H1 (cell line): ENCODE data around the gene DIS3L. TPM values are rescaled to one million over a fixed set of nuclear protein-coding genes. Genes with fewer than 3 reads are reported as not detected.

ENCODE experiments used
- CTCF ChIA-PET: fragments of 300-600 bp; sonication (Branson Sonifier 250); formaldehyde crosslinking; loops from one replicate; lab custom pipeline; 2021; ENCODE audit not compliant: partially characterized antibody; lab: Charles Lee
- POLR2A ChIA-PET: fragments of 300-600 bp; sonication (Branson Sonifier 250); formaldehyde crosslinking; loops from one replicate; lab custom pipeline; 2021; ENCODE audit warnings: inconsistent platforms; ENCODE audit not compliant: partially characterized antibody; lab: Charles Lee
- DNase-seq, 2 experiments: peaks; one replicate each; pipeline versions ENCODE4 v3.0.0 to v3.0.0-alpha.2; 2010 to 2022; ENCODE audit warnings: low spot score in 2 of 2, low read depth in 1 of 2, mixed read lengths in 1 of 2
- FAIRE-seq: peaks from 2 replicates; lab custom pipeline; 2011; peaks lifted over from hg19 to GRCh38; lab: Jason Lieb, UNC
- H2AFZ ChIP-seq: 2 replicates; pipeline ENCODE4 v1.8.1; 2012; ENCODE audit warnings: low read length, inconsistent platforms
- H2AK5ac ChIP-seq: 2 replicates; pipeline ENCODE4 v1.6.1; 2013; ENCODE audit warnings: low read depth, low read length
- H2BK120ac ChIP-seq: replicated peaks from 2 replicates; pipeline ENCODE3; 2013; ENCODE audit warnings: low read depth, low read length, inconsistent platforms
- H2BK12ac ChIP-seq: 2 replicates; pipeline ENCODE4 v1.6.1; 2013; ENCODE audit warnings: low read depth, low read length
- H2BK15ac ChIP-seq: 2 replicates; pipeline ENCODE4 v1.6.1; 2013; ENCODE audit warnings: low read length
- H2BK20ac ChIP-seq: 2 replicates; pipeline ENCODE4 v1.6.1; 2013; ENCODE audit warnings: low read length
- H2BK5ac ChIP-seq: 2 replicates; pipeline ENCODE4 v1.6.1; 2013; ENCODE audit warnings: low read depth, low read length
- H3K14ac ChIP-seq: 2 replicates; pipeline ENCODE4 v1.6.1; 2013; ENCODE audit warnings: inconsistent platforms; ENCODE audit not compliant: insufficient read length
- H3K18ac ChIP-seq: 2 replicates; pipeline ENCODE4 v1.6.1; 2013; ENCODE audit warnings: low read length; ENCODE audit errors: extremely low read depth
- H3K23ac ChIP-seq: 2 replicates; pipeline ENCODE4 v1.6.1; 2013; ENCODE audit warnings: inconsistent platforms; ENCODE audit not compliant: insufficient read length
- H3K23me2 ChIP-seq: 2 replicates; pipeline ENCODE4 v1.6.1; 2013; ENCODE audit warnings: low read depth, low read length
- H3K27ac ChIP-seq: 2 replicates; pipeline ENCODE4 v1.6.1; 2011; ENCODE audit warnings: low read depth, low read length, inconsistent platforms
- H3K27me3 ChIP-seq, 4 experiments: replicated peaks in 1 of 4; 1 replicate in 1 of 4; 2 replicates in 3 of 4; pipeline versions ENCODE4 v1.6.1 to v1.8.1; 2011 to 2013; ENCODE audit warnings: low read length in 3 of 4, mild to moderate bottlenecking in 3 of 4, inconsistent platforms in 2 of 4, mixed read lengths in 2 of 4, moderate library complexity in 1 of 4; ENCODE audit not compliant: control insufficient read depth in 3 of 4, insufficient read depth in 3 of 4; ENCODE audit errors: extremely low read depth in 1 of 4
- H3K36me3 ChIP-seq, 4 experiments: 2 replicates each; pipeline versions ENCODE4 v1.6.1 to v1.8.1; 2011 to 2013; ENCODE audit warnings: mild to moderate bottlenecking in 4 of 4, low read length in 3 of 4, moderate library complexity in 2 of 4, control low read depth in 1 of 4, inconsistent platforms in 1 of 4; ENCODE audit not compliant: insufficient read depth in 4 of 4, control insufficient read depth in 2 of 4
- H3K4ac ChIP-seq: replicated peaks from 2 replicates; pipeline ENCODE3; 2013; ENCODE audit warnings: low read length, low read depth, mixed read lengths, inconsistent platforms; ENCODE audit not compliant: insufficient read length
- H3K4me1 ChIP-seq, 4 experiments: replicated peaks in 1 of 4; 1 replicate in 1 of 4; 2 replicates in 3 of 4; pipeline versions ENCODE4 v1.6.1 to v1.8.1; 2011 to 2013; ENCODE audit warnings: low read length in 3 of 4, inconsistent platforms in 2 of 4, mixed read lengths in 1 of 4; ENCODE audit not compliant: insufficient read depth in 4 of 4, control insufficient read depth in 3 of 4
- H3K4me2 ChIP-seq, 2 experiments: 2 replicates each; pipeline versions ENCODE4 v1.6.1 to v1.8.1; 2011 to 2013; ENCODE audit warnings: low read depth in 2 of 2, low read length in 2 of 2, control low read depth in 1 of 2, inconsistent platforms in 1 of 2, mild to moderate bottlenecking in 1 of 2; ENCODE audit not compliant: insufficient read depth in 1 of 2
- H3K4me3 ChIP-seq, 4 experiments: fragments of 200-600, 300-600 bp in 1 of 4; sonication (generic), shearing (Covaris generic), sonication (Bioruptor Twin) in 1 of 4; 2 replicates each; pipeline versions ENCODE4 v1.5.1 to v1.8.1; 2011 to 2016; ENCODE audit warnings: low read length in 4 of 4, low read depth in 3 of 4, control low read depth in 2 of 4, inconsistent platforms in 2 of 4, mild to moderate bottlenecking in 2 of 4, mixed read lengths in 1 of 4, moderate library complexity in 1 of 4; ENCODE audit not compliant: insufficient read depth in 2 of 4; ENCODE audit errors: extremely low read depth in 1 of 4
- H3K56ac ChIP-seq: replicated peaks from 2 replicates; pipeline ENCODE3; 2013; ENCODE audit warnings: low read depth, mild to moderate bottlenecking, mixed read lengths, low read length, inconsistent platforms; ENCODE audit not compliant: insufficient read length
- H3K79me1 ChIP-seq: 2 replicates; pipeline ENCODE4 v1.6.1; 2013; ENCODE audit warnings: low read depth, low read length, control low read depth
- H3K79me2 ChIP-seq, 2 experiments: 2 replicates each; pipeline versions ENCODE4 v1.6.1 to v1.8.1; 2012 to 2013; ENCODE audit warnings: low read length in 2 of 2, mild to moderate bottlenecking in 2 of 2, inconsistent platforms in 1 of 2; ENCODE audit not compliant: insufficient read depth in 2 of 2, control insufficient read depth in 1 of 2
- H3K9ac ChIP-seq, 4 experiments: replicated peaks in 1 of 4; 1 replicate in 1 of 4; 2 replicates in 3 of 4; pipeline versions ENCODE4 v1.6.1 to v1.8.1; 2011 to 2013; ENCODE audit warnings: low read depth in 3 of 4, low read length in 3 of 4, control low read depth in 2 of 4, mild to moderate bottlenecking in 2 of 4, moderate library complexity in 2 of 4, inconsistent platforms in 1 of 4; ENCODE audit errors: extremely low read depth in 1 of 4
- H3K9me3 ChIP-seq, 2 experiments: 2 replicates each; pipeline versions ENCODE4 v1.6.1 to v1.8.1; 2012 to 2013; ENCODE audit warnings: mild to moderate bottlenecking in 2 of 2, moderate library complexity in 2 of 2, control low read depth in 1 of 2, inconsistent platforms in 1 of 2, low read depth in 1 of 2, low read length in 1 of 2, mixed read lengths in 1 of 2; ENCODE audit not compliant: insufficient read depth in 2 of 2
- H4K20me1 ChIP-seq, 2 experiments: replicated peaks in 1 of 2; 2 replicates each; pipeline versions ENCODE3 to v1.8.1; 2011 to 2013; ENCODE audit warnings: inconsistent platforms in 2 of 2, low read length in 2 of 2, mild to moderate bottlenecking in 1 of 2; ENCODE audit not compliant: insufficient read depth in 2 of 2, control insufficient read depth in 1 of 2
- H4K5ac ChIP-seq: 2 replicates; pipeline ENCODE4 v1.6.1; 2013; ENCODE audit warnings: low read length, low read depth, mixed read lengths, inconsistent platforms; ENCODE audit not compliant: insufficient read length
- H4K8ac ChIP-seq: 2 replicates; pipeline ENCODE4 v1.8.0; 2013; ENCODE audit warnings: mild to moderate bottlenecking, moderate library complexity, low read length, inconsistent platforms; ENCODE audit not compliant: insufficient read depth; ENCODE audit errors: extremely low read depth
- H4K91ac ChIP-seq: replicated peaks from 2 replicates; pipeline ENCODE3; 2013; ENCODE audit warnings: low read length, mixed read lengths, inconsistent platforms; ENCODE audit not compliant: insufficient read length
- CBX5 ChIP-seq: fragments of 300-800, 300-1000 bp; sonication (generic); IDR thresholded peaks from 2 replicates; pipeline ENCODE4 v1.7.1; 2016; ENCODE audit warnings: antibody characterized with exemption, low read length, low read depth
- EZH2 ChIP-seq: fragments of 200-600 bp; sonication (generic); IDR thresholded peaks from 2 replicates; pipeline ENCODE4 v1.7.1; 2012; ENCODE audit warnings: low read depth, mild to moderate bottlenecking, moderate library complexity, low read length, inconsistent platforms; ENCODE audit not compliant: severe bottlenecking
- GTF2F1 ChIP-seq: IDR thresholded peaks from 2 replicates; pipeline ENCODE4 v1.6.1; 2012; ENCODE audit warnings: low read depth, low read length, improper control_type of control experiment, borderline replicate concordance
- JUN ChIP-seq: IDR thresholded peaks from 2 replicates; pipeline ENCODE4 v1.6.1; 2011; ENCODE audit warnings: low read depth, mild to moderate bottlenecking, improper control_type of control experiment, low read length
- NRF1 ChIP-seq: IDR thresholded peaks from 2 replicates; pipeline ENCODE4 v1.6.1; 2011; ENCODE audit warnings: mild to moderate bottlenecking, low read depth, low read length, improper control_type of control experiment
- POLR2A ChIP-seq, 2 experiments: IDR thresholded peaks; 1 replicate in 1 of 2; 2 replicates in 1 of 2; pipeline ENCODE4 v1.6.1; 2011; ENCODE audit warnings: low read depth in 2 of 2, low read length in 2 of 2, mild to moderate bottlenecking in 2 of 2; ENCODE audit errors: control extremely low read depth in 1 of 2
- SAP30 ChIP-seq: fragments of 300-600 bp; sonication (generic); IDR thresholded peaks from 2 replicates; pipeline ENCODE4 v1.7.1; 2012; ENCODE audit warnings: low read length, moderate library complexity, mild to moderate bottlenecking, inconsistent platforms; ENCODE audit not compliant: insufficient read depth, insufficient replicate concordance
- SIN3A ChIP-seq, 2 experiments: IDR thresholded peaks in 1 of 2; conservative IDR thresholded peaks in 1 of 2; 2 replicates each; pipeline ENCODE4 v1.6.1; 2011 to 2012; ENCODE audit warnings: low read length in 2 of 2, improper control_type of control experiment in 1 of 2, low read depth in 1 of 2, mild to moderate bottlenecking in 1 of 2
- SP1 ChIP-seq: IDR thresholded peaks from 2 replicates; pipeline ENCODE4 v1.6.1; 2011; ENCODE audit warnings: low read depth, low read length
- TAF7 ChIP-seq: optimal IDR thresholded peaks from 2 replicates; pipeline ENCODE3; 2011; ENCODE audit warnings: low read depth, mild to moderate bottlenecking, inconsistent platforms, low read length, moderate library complexity, borderline replicate concordance
- YY1 ChIP-seq: IDR thresholded peaks from 2 replicates; pipeline ENCODE4 v1.6.1; 2011; ENCODE audit warnings: low read depth, mild to moderate bottlenecking, low read length
- WGBS, 2 experiments: shearing (Covaris generic) in 1 of 2; methylation state at CpG; one replicate each; pipeline versions ENCODE4 v1.1.6 to v1.1.7; 2013 to 2015; ENCODE audit warnings: low lambda C conversion rate in 2 of 2, mixed read lengths in 2 of 2, inconsistent platforms in 1 of 2, low coverage in 1 of 2, missing lambda C conversion rate in 1 of 2; ENCODE audit not compliant: insufficient replicate concordance in 2 of 2, insufficient coverage in 1 of 2, insufficient read length in 1 of 2; ENCODE audit errors: extremely low coverage in 1 of 2, missing lambda C conversion rate in 1 of 2; 5-methylcytosine and 5-hydroxymethylcytosine counted together
- polyA plus RNA-seq, 7 experiments: library from polyadenylated mRNA; depleted of rRNA in 3 of 7; stranded (reverse) in 5 of 7; unstranded in 2 of 7; fragments of >200 nt in 5 of 7; fragments of 200-250 nt in 2 of 7; gene quantifications; 1 replicate in 5 of 7; 2 replicates in 1 of 7; 4 replicates in 1 of 7; pipeline versions ENCODE4 v1.2.1 to v1.2.3, GENCODE V29; 2011 to 2013; ENCODE audit warnings: missing spikeins in 2 of 7, mixed read lengths in 2 of 7
- total RNA-seq: library from RNA; stranded (reverse); fragmentation: NEBNext Ultra II Directional; extraction: Animal tissue kit (Norgen Biotek cat#: 25700); gene quantifications from 2 replicates; pipeline ENCODE4 v1.2.1, GENCODE V29; 2021
- TF ChIP-seq, protein P1 (sequence below): IDR thresholded peaks from 2 replicates; pipeline ENCODE4 v1.6.1; 2012; ENCODE audit warnings: inconsistent platforms

Gene DIS3L
- total and polyA plus RNA-seq, 2 of the 8 experiments (the other 6 are each of a cell fraction or from before 2014, with no cell fraction given) = 8.7 to 25.0 TPM

DNA sequence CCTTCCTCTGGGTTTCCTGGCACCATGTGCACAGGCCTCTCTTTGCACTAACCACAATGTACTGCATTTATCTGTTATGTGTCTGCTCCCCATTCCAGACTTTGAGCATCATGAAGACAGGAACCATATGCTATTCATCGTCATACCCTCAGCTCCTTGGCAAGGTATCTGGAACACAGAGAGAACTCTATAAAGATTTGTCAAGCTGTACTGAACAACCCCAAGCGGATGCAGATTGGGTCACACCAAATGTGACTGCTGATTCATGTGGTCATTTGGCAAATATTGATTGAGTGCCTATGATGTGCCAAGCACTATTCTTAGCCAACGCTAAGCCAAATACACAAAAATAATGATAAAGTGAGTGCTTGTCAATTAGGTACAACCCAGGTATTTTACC lies 32.3 kb upstream of the DIS3L start:
- Histone ChIP-seq H4K91ac (no peak overlapping the region), H2BK5ac (no peak overlapping the region), H2BK15ac (no peak overlapping the region), H3K9ac (no peak overlapping the region), H2AK5ac (no peak overlapping the region), H3K18ac (no peak overlapping the region), H4K8ac (no peak overlapping the region), H2BK12ac (no peak overlapping the region), H3K4me3 (no peak overlapping the region), H3K4me1 (no peaks in the 10 kb centered on the region), H3K4me2 (no peak overlapping the region), H3K14ac (no peak overlapping the region), H3K9me3 (peaks cover 0 to 7% of the 10 kb centered on the region in 2 experiments; a peak in 1 of 4 replicates), H2BK120ac (no peak overlapping the region), H3K79me2 (no peaks in the 10 kb centered on the region), H3K23me2 (no peaks in the 10 kb centered on the region), H4K20me1 (no peaks in the 10 kb centered on the region), H3K27me3 (peaks cover 2 to 12% (median 11%) of the 10 kb centered on the region in 4 experiments), H3K4ac (no peak overlapping the region), H2AFZ (no peak overlapping the region), H3K27ac (no peak overlapping the region), H3K79me1 (no peaks in the 10 kb centered on the region), H3K56ac (no peak overlapping the region), H3K36me3 (no peaks in the 10 kb centered on the region), H4K5ac (no peak overlapping the region), H3K23ac (no peak overlapping the region), H2BK20ac (no peak overlapping the region)
- TF ChIP-seq JUN (no peak), NRF1 (no peak), YY1 (no peak), EZH2 (no peak), CBX5 (no peak), SIN3A (conservative IDR thresholded peaks at IDR 0.05 in 1 of 2, IDR thresholded peaks at IDR 0.05 in 1 of 2; ENCODE audit: low read depth in 1 of 2, low read length in 2 of 2) (no peak), GTF2F1 (no peak), TAF7 (no peak), SP1 (no peak), SAP30 (no peak), POLR2A (IDR thresholded peaks at IDR 0.05; ENCODE audit: control extremely low read depth in 1 of 2, low read depth in 2 of 2, low read length in 2 of 2) (no peak)
- TF ChIP-seq, protein P1, sequence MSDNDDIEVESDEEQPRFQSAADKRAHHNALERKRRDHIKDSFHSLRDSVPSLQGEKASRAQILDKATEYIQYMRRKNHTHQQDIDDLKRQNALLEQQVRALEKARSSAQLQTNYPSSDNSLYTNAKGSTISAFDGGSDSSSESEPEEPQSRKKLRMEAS = no peak
- 89% methylated on average over 3 of the region's 3 CpGs; no CpG with 5 or more reads in 1 of the 2 experiments for whole genome bisulfite sequencing, 2 experiments
- DNase-seq (no peak), FAIRE-seq (no peak)
- ChIA-PET CTCF (interaction anchor here (1.2 to 1.8 kb wide), 2 partner anchors 9 to 13 kb away, joined by 4 to 6 read pairs; no protein-coding TSS in a partner anchor), POLR2A (no interaction called here)
